Ishikawa (cell line): Measurements from ENCODE around the gene RBMS1.

ENCODE experiments used
- CEBPB ChIP-seq: IDR thresholded peaks from 2 replicates; pipeline ENCODE4 v1.6.1; 2012
- NFIC ChIP-seq: IDR thresholded peaks from 2 replicates; pipeline ENCODE4 v1.6.1; 2012
- TAF1 ChIP-seq: IDR thresholded peaks from 2 replicates; pipeline ENCODE4 v1.6.1; 2012; ENCODE audit warnings: low read depth, mild to moderate bottlenecking
- TEAD4 ChIP-seq: IDR thresholded peaks from 2 replicates; pipeline ENCODE4 v1.6.1; 2012
- YY1 ChIP-seq: IDR thresholded peaks from 2 replicates; pipeline ENCODE4 v1.6.1; 2012; ENCODE audit warnings: low read depth
- TF ChIP-seq, protein P1 (sequence below): IDR thresholded peaks from 2 replicates; pipeline ENCODE4 v1.6.1; 2012
- TF ChIP-seq, protein P2 (sequence below): IDR thresholded peaks from 2 replicates; pipeline ENCODE4 v1.6.1; 2012; ENCODE audit warnings: low read depth, mild to moderate bottlenecking
- TF ChIP-seq, protein P3 (sequence below): IDR thresholded peaks from 2 replicates; pipeline ENCODE4 v1.6.1; 2012

DNA sequence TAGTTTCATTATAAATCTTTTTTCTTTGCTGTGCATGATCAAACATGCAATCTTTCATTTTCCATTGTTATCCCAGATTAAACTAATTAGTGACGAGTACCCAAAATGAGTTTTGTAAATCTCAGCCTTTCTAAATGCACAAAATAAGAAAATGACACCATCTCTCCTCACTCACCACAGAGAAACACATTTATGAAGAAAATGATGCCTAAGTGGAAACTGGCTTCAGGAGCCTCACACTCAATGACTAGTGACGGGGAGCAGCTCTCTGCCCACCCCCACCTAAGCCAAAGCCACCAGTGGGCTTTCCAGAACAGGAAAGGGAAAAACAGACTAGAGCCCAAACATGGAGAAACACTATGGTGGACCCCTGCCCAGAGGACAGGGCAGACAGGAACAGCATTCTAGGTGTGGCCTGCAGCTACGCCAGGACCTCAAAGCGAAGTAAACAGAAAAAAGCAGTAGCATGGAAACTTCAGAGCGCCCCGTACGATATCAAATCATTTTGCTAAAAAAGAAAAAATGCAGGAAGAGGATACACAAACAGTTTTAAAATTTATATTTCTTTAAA lies 113.5 kb downstream of the RBMS1 start:
- TF ChIP-seq, protein P1, sequence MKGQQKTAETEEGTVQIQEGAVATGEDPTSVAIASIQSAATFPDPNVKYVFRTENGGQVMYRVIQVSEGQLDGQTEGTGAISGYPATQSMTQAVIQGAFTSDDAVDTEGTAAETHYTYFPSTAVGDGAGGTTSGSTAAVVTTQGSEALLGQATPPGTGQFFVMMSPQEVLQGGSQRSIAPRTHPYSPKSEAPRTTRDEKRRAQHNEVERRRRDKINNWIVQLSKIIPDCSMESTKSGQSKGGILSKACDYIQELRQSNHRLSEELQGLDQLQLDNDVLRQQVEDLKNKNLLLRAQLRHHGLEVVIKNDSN = no peak
- TF ChIP-seq CEBPB (no peak), TAF1 (no peak), NFIC (no peak), TEAD4 (no peak), YY1 (no peak)
- TF ChIP-seq, protein P2, sequence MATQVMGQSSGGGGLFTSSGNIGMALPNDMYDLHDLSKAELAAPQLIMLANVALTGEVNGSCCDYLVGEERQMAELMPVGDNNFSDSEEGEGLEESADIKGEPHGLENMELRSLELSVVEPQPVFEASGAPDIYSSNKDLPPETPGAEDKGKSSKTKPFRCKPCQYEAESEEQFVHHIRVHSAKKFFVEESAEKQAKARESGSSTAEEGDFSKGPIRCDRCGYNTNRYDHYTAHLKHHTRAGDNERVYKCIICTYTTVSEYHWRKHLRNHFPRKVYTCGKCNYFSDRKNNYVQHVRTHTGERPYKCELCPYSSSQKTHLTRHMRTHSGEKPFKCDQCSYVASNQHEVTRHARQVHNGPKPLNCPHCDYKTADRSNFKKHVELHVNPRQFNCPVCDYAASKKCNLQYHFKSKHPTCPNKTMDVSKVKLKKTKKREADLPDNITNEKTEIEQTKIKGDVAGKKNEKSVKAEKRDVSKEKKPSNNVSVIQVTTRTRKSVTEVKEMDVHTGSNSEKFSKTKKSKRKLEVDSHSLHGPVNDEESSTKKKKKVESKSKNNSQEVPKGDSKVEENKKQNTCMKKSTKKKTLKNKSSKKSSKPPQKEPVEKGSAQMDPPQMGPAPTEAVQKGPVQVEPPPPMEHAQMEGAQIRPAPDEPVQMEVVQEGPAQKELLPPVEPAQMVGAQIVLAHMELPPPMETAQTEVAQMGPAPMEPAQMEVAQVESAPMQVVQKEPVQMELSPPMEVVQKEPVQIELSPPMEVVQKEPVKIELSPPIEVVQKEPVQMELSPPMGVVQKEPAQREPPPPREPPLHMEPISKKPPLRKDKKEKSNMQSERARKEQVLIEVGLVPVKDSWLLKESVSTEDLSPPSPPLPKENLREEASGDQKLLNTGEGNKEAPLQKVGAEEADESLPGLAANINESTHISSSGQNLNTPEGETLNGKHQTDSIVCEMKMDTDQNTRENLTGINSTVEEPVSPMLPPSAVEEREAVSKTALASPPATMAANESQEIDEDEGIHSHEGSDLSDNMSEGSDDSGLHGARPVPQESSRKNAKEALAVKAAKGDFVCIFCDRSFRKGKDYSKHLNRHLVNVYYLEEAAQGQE = no peak
- TF ChIP-seq, protein P3, sequence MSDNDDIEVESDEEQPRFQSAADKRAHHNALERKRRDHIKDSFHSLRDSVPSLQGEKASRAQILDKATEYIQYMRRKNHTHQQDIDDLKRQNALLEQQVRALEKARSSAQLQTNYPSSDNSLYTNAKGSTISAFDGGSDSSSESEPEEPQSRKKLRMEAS = no peak
